ENCODE data around the gene ZNF691. TPM values are rescaled to one million over a fixed set of nuclear protein-coding genes. Genes with fewer than 3 reads are reported as not detected.
"Not testable (repeated sequence)": the region's sequence is repeated elsewhere in the genome, so short reads cannot be mapped to it uniquely, and the experiment has no call there.

Gene ZNF691
- total RNA-seq, 1 donor: 7.2 TPM

GRCh38 chr1:42888013-42888633 lies 41.7 kb downstream of the ZNF691 start:
- no peak overlapping the region for H3K4me3 ChIP-seq (ENCODE audit: low read depth, low read length)
- TF ChIP-seq CTCF (IDR thresholded peaks at IDR 0.05; ENCODE audit: insufficient read depth, low read length): no peak
- no peak for DNase-seq (ENCODE audit: low read depth)

GRCh38 chr1:42889264-42889663 lies 42.9 kb downstream of the ZNF691 start:
- no peak for TF ChIP-seq CTCF (IDR thresholded peaks at IDR 0.05; ENCODE audit: insufficient read depth, low read length)
- H3K4me3 ChIP-seq (ENCODE audit: low read depth, low read length): no peak overlapping the region
- no peak for DNase-seq (ENCODE audit: low read depth)

GRCh38 chr1:42891465-42892138 lies 45.2 kb downstream of the ZNF691 start:
- no peak overlapping the region for H3K4me3 ChIP-seq (ENCODE audit: low read depth, low read length)
- no peak for TF ChIP-seq CTCF (IDR thresholded peaks at IDR 0.05; ENCODE audit: insufficient read depth, low read length)
- no peak for DNase-seq (ENCODE audit: low read depth)

GRCh38 chr1:42899960-42900359 lies 53.5 kb downstream of the ZNF691 start:
- not testable (repeated sequence) for H3K4me3 ChIP-seq (ENCODE audit: low read depth, low read length)

More at GRCh38 chr1:42899960-42900359, 53.5 kb downstream of the ZNF691 start:
- DNase-seq (ENCODE audit: low read depth): not testable (repeated sequence)

Other genes starting within 250 kb of the ZNF691 start
- 26.0 and 29.2 TPM in 2 replicates for gene PPIH, start 188.2 kb upstream of the ZNF691 start, total RNA-seq (ENCODE audit: low replicate concordance)
- 449 and 792 TPM in 2 replicates for gene YBX1, start 164.2 kb upstream of the ZNF691 start, total RNA-seq (ENCODE audit: low replicate concordance)
- not detected in 2 replicates for gene CLDN19, start 106.4 kb upstream of the ZNF691 start, total RNA-seq (ENCODE audit: low replicate concordance)
- 75.2 and 213 TPM in 2 replicates for gene P3H1, start 79.6 kb upstream of the ZNF691 start, total RNA-seq (ENCODE audit: low replicate concordance)
- 4.2 and 5.4 TPM in 2 replicates for gene C1orf50, start 79.4 kb upstream of the ZNF691 start, total RNA-seq (ENCODE audit: low replicate concordance)
- 0.09 TPM in 1 of 2 replicates, not detected in the other for gene TMEM269, start 61.6 kb upstream of the ZNF691 start, total RNA-seq (ENCODE audit: low replicate concordance)
- gene ERMAP, start 29.5 kb upstream of the ZNF691 start, total RNA-seq (ENCODE audit: low replicate concordance): 9.3 and 16.3 TPM in 2 replicates
- gene SVBP, start 29.2 kb upstream of the ZNF691 start, total RNA-seq (ENCODE audit: low replicate concordance): 18.9 and 32.1 TPM in 2 replicates
- gene SLC2A1, start 112.3 kb downstream of the ZNF691 start, total RNA-seq (ENCODE audit: low replicate concordance): 5.4 and 16.3 TPM in 2 replicates